Endothelial cell of umbilical vein (primary cell): ENCODE results near the gene MIB1.

Experiments used
- CTCF ChIP-seq, 2 donors: IDR thresholded peaks; 1 replicate in 1 of 2; 2 replicates in 1 of 2; pipeline ENCODE4 v1.5.1; 2011; ENCODE audit warnings: low read length in 2 of 2, mild to moderate bottlenecking in 2 of 2, moderate library complexity in 2 of 2, control low read depth in 1 of 2, inconsistent platforms in 1 of 2, low read depth in 1 of 2; ENCODE audit not compliant: insufficient read depth in 1 of 2; ENCODE audit errors: extremely low read depth in 1 of 2
- EZH2 ChIP-seq: IDR thresholded peaks from 2 replicates; pipeline ENCODE4 v1.6.1; 2012; ENCODE audit warnings: borderline replicate concordance, low read depth, mild to moderate bottlenecking, moderate library complexity, low read length, inconsistent platforms; ENCODE audit not compliant: severe bottlenecking
- FOS ChIP-seq: IDR thresholded peaks from 2 replicates; pipeline ENCODE4 v1.6.1; 2011; ENCODE audit warnings: mild to moderate bottlenecking, low read length, moderate library complexity, borderline replicate concordance; ENCODE audit not compliant: insufficient read depth
- GATA2 ChIP-seq: IDR thresholded peaks from 2 replicates; pipeline ENCODE4 v1.7.0; 2011; ENCODE audit warnings: low read depth, mild to moderate bottlenecking, moderate library complexity, mixed read lengths, low read length; ENCODE audit not compliant: insufficient read length, insufficient read depth
- JUN ChIP-seq: IDR thresholded peaks from 2 replicates; pipeline ENCODE4 v1.6.1; 2011; ENCODE audit warnings: borderline replicate concordance, low read depth; ENCODE audit not compliant: insufficient read length, insufficient read depth
- MAX ChIP-seq: IDR thresholded peaks from 2 replicates; pipeline ENCODE4 v1.6.1; 2011; ENCODE audit not compliant: insufficient read depth, insufficient read length
- POLR2A ChIP-seq: IDR thresholded peaks from 2 replicates; pipeline ENCODE4 v1.6.1; 2012; ENCODE audit warnings: low read depth, mild to moderate bottlenecking, control low read depth, low read length
- POLR2AphosphoS5 ChIP-seq: IDR thresholded peaks from 2 replicates; pipeline ENCODE4 v1.6.1; 2012; ENCODE audit warnings: low read depth, mild to moderate bottlenecking, control low read depth, low read length, moderate library complexity; ENCODE audit not compliant: insufficient read depth

- no peak for TF ChIP-seq POLR2AphosphoS5
- TF ChIP-seq POLR2A = no peak
- TF ChIP-seq CTCF (IDR thresholded peaks at IDR 0.05; ENCODE audit: extremely low read depth in 1 of 2, insufficient read depth in 1 of 2, low read depth in 1 of 2, low read length in 2 of 2) = no peak
- TF ChIP-seq EZH2 = no peak
- TF ChIP-seq GATA2 = no peak
- no peak for TF ChIP-seq FOS
- TF ChIP-seq MAX = no peak
- TF ChIP-seq JUN = no peak
Measured at GRCh38 chr18:21757833-21758232, 17.2 kb downstream of the MIB1 start.
